HG03108 (cell line): Measurements from ENCODE around the gene SHB.
A peak's percentile ranks its signal among the peaks of the same experiment; 100 is the strongest.

ENCODE experiments used
- ATAC-seq: cut with Tn5 transposase; IDR thresholded peaks from one replicate; pipeline ENCODE4 v1.9.1; 2021; ENCODE audit warnings: moderate library complexity; ENCODE audit not compliant: unreplicated experiment

Gene SHB

GRCh38 chr9:37972351-37972848 is 96.6 kb downstream of the SHB start:
- ATAC-seq = no peak

- ATAC-seq = no peak
Measured at GRCh38 chr9:37971691-37972090, 97.3 kb downstream of the SHB start.

- no peak for ATAC-seq
Measured at GRCh38 chr9:37971108-37971459, 97.9 kb downstream of the SHB start.

- no peak for ATAC-seq
Measured at GRCh38 chr9:37970301-37971107, 98.5 kb downstream of the SHB start.

GRCh38 chr9:37969558-37970300 is 99.3 kb downstream of the SHB start:
- no peak for ATAC-seq

GRCh38 chr9:37969130-37969529 is 99.9 kb downstream of the SHB start:
- ATAC-seq = no peak

- no peak for ATAC-seq
Measured at GRCh38 chr9:37968228-37968701, 100.8 kb downstream of the SHB start.

- no peak for ATAC-seq
Measured at GRCh38 chr9:37967761-37968080, 101.3 kb downstream of the SHB start.

- no peak for ATAC-seq
Measured at GRCh38 chr9:37967014-37967760, 101.8 kb downstream of the SHB start.

- no peak for ATAC-seq
Measured at GRCh38 chr9:37966412-37967013, 102.5 kb downstream of the SHB start.

- ATAC-seq = peak; percentile 53
Measured at GRCh38 chr9:37965676-37966345, 103.2 kb downstream of the SHB start.

- ATAC-seq = no peak
Measured at GRCh38 chr9:37965116-37965515, 103.9 kb downstream of the SHB start.

GRCh38 chr9:37964740-37965081 is 104.3 kb downstream of the SHB start:
- no peak for ATAC-seq

GRCh38 chr9:37963936-37964739 is 104.9 kb downstream of the SHB start:
- no peak for ATAC-seq

GRCh38 chr9:37961351-37961750 is 107.7 kb downstream of the SHB start:
- no peak for ATAC-seq

GRCh38 chr9:37960631-37961030 is 108.4 kb downstream of the SHB start:
- ATAC-seq = no peak

GRCh38 chr9:37959976-37960375 is 109.1 kb downstream of the SHB start:
- ATAC-seq = no peak

- ATAC-seq = no peak
Measured at GRCh38 chr9:37958154-37958553, 110.9 kb downstream of the SHB start.

GRCh38 chr9:37957664-37957953 is 111.4 kb downstream of the SHB start:
- no peak for ATAC-seq
